IMR-90 (cell line): ENCODE data around the gene USH2A. TPM values are rescaled to one million over a fixed set of nuclear protein-coding genes. Genes with fewer than 3 reads are reported as not detected.

Source experiments
- ATAC-seq: fragments of 200-7000 bp; cut with Tn5 transposase; 2 replicates; pipeline ENCODE4 v1.9.1; 2020; ENCODE audit warnings: low read depth, mild to moderate bottlenecking, moderate library complexity
- BruUV-seq: library from RNA; stranded (reverse); fragments of 400-500 nt; replicated peaks from 2 replicates; lab custom pipeline; 2021; lab: Mats Ljungman, UMichigan
- CTCF ChIA-PET: fragments of 300-600 bp; formaldehyde crosslinking; extraction: SDS; loops from one replicate; lab custom pipeline; 2021; ENCODE audit warnings: antibody characterized with exemption; lab: Yijun Ruan, JAX
- POLR2A ChIA-PET: fragments of 300-600 bp; sonication (Branson Sonifier 250); formaldehyde crosslinking; loops from one replicate; lab custom pipeline; 2022; ENCODE audit warnings: antibody characterized with exemption; ENCODE audit not compliant: unreplicated experiment; lab: Charles Lee
- DNase-seq: peaks from one replicate; pipeline ENCODE4 v3.0.0; 2013
- H2AFZ ChIP-seq: replicated peaks from 2 replicates; pipeline ENCODE3; 2013; ENCODE audit warnings: low read length, mild to moderate bottlenecking; ENCODE audit not compliant: poor library complexity
- H2AK5ac ChIP-seq: 2 replicates; pipeline ENCODE4 v1.6.1; 2013; ENCODE audit warnings: low read depth, low read length, inconsistent platforms
- H2AK9ac ChIP-seq: replicated peaks from 2 replicates; pipeline ENCODE3; 2013; ENCODE audit warnings: mild to moderate bottlenecking, low read depth, low read length, moderate library complexity; ENCODE audit not compliant: poor library complexity
- H2BK120ac ChIP-seq: 2 replicates; pipeline ENCODE4 v1.6.1; 2013; ENCODE audit warnings: low read depth, low read length, inconsistent platforms
- H2BK15ac ChIP-seq: 3 replicates; pipeline ENCODE4 v1.6.1; 2013; ENCODE audit warnings: low read depth, low read length, inconsistent platforms
- H2BK20ac ChIP-seq: 2 replicates; pipeline ENCODE4 v1.6.1; 2013; ENCODE audit warnings: low read depth, mild to moderate bottlenecking, inconsistent platforms, low read length, moderate library complexity
- H2BK5ac ChIP-seq: 2 replicates; pipeline ENCODE4 v1.6.1; 2013; ENCODE audit warnings: mild to moderate bottlenecking, low read depth, low read length, inconsistent platforms; ENCODE audit not compliant: poor library complexity, severe bottlenecking
- H3K14ac ChIP-seq: replicated peaks from 2 replicates; pipeline ENCODE4 v1.6.1; 2013; ENCODE audit warnings: low read depth, low read length, inconsistent platforms
- H3K18ac ChIP-seq: 2 replicates; pipeline ENCODE4 v1.6.1; 2013; ENCODE audit warnings: low read depth, low read length, control low read depth
- H3K23ac ChIP-seq: 2 replicates; pipeline ENCODE4 v1.6.1; 2013; ENCODE audit warnings: low read depth, low read length, inconsistent platforms
- H3K27ac ChIP-seq: 2 replicates; pipeline ENCODE4 v1.5.1; 2013; ENCODE audit warnings: mild to moderate bottlenecking, control low read depth, low read length; ENCODE audit not compliant: insufficient read depth
- H3K27me3 ChIP-seq: 2 replicates; pipeline ENCODE4 v1.6.1; 2013; ENCODE audit warnings: low read length; ENCODE audit not compliant: control insufficient read depth, insufficient read depth
- H3K36me3 ChIP-seq: 2 replicates; pipeline ENCODE4 v1.6.1; 2013; ENCODE audit warnings: low read length, mixed read lengths; ENCODE audit not compliant: control insufficient read depth, insufficient read depth
- H3K4ac ChIP-seq: 2 replicates; pipeline ENCODE4 v1.6.1; 2013; ENCODE audit warnings: low read depth, low read length, inconsistent platforms
- H3K4me1 ChIP-seq: 2 replicates; pipeline ENCODE4 v1.6.1; 2013; ENCODE audit warnings: low read length, mixed read lengths; ENCODE audit not compliant: control insufficient read depth, insufficient read depth
- H3K4me2 ChIP-seq: 2 replicates; pipeline ENCODE4 v1.6.1; 2013; ENCODE audit warnings: low read depth, mild to moderate bottlenecking, control low read depth, low read length, moderate library complexity
- H3K4me3 ChIP-seq: 2 replicates; pipeline ENCODE4 v1.5.1; 2013; ENCODE audit warnings: low read depth, mild to moderate bottlenecking, control low read depth, low read length, moderate library complexity; ENCODE audit not compliant: insufficient read depth
- H3K56ac ChIP-seq: 2 replicates; pipeline ENCODE4 v1.6.1; 2013; ENCODE audit warnings: low read length, inconsistent platforms; ENCODE audit not compliant: insufficient read depth; ENCODE audit errors: extremely low read depth
- H3K79me1 ChIP-seq, 2 experiments: 2 replicates each; pipeline ENCODE4 v1.6.1; 2013; ENCODE audit warnings: low read length in 2 of 2, inconsistent platforms in 1 of 2, low read depth in 1 of 2
- H3K9ac ChIP-seq: 2 replicates; pipeline ENCODE4 v1.6.1; 2013; ENCODE audit warnings: low read depth, low read length, control low read depth
- H3K9me1 ChIP-seq: 2 replicates; pipeline ENCODE4 v1.6.1; 2013; ENCODE audit warnings: low read length, inconsistent platforms; ENCODE audit not compliant: insufficient read depth
- H3K9me3 ChIP-seq: 2 replicates; pipeline ENCODE4 v1.6.1; 2013; ENCODE audit warnings: low read length; ENCODE audit not compliant: control insufficient read depth, insufficient read depth
- H4K20me1 ChIP-seq: 2 replicates; pipeline ENCODE4 v1.6.1; 2013; ENCODE audit warnings: low read length, inconsistent platforms; ENCODE audit not compliant: insufficient read depth
- H4K5ac ChIP-seq: 2 replicates; pipeline ENCODE4 v1.6.1; 2013; ENCODE audit warnings: mild to moderate bottlenecking, low read depth, low read length, control low read depth
- H4K8ac ChIP-seq, 2 experiments: 2 replicates each; pipeline ENCODE4 v1.6.1; 2013; ENCODE audit warnings: low read depth in 2 of 2, low read length in 2 of 2, control low read depth in 1 of 2, inconsistent platforms in 1 of 2
- H4K91ac ChIP-seq: 2 replicates; pipeline ENCODE4 v1.6.1; 2013; ENCODE audit warnings: low read depth, low read length, inconsistent platforms; ENCODE audit not compliant: insufficient read depth
- BHLHE40 ChIP-seq: fragments of 150-350 bp; IDR thresholded peaks from 2 replicates; pipeline ENCODE4 v1.6.1; 2016; ENCODE audit warnings: mild to moderate bottlenecking, low read depth, low read length
- ELK1 ChIP-seq: fragments of 150-350 bp; IDR thresholded peaks from 2 replicates; pipeline ENCODE4 v1.6.1; 2016; ENCODE audit warnings: low read depth, mild to moderate bottlenecking, low read length, moderate library complexity, borderline replicate concordance
- FOS ChIP-seq: fragments of 150-350 bp; IDR thresholded peaks from 2 replicates; pipeline ENCODE4 v1.6.1; 2016; ENCODE audit warnings: low read depth, low read length
- MXI1 ChIP-seq: IDR thresholded peaks from 2 replicates; pipeline ENCODE4 v1.6.1; 2012; ENCODE audit warnings: low read depth, mild to moderate bottlenecking, low read length, moderate library complexity, borderline replicate concordance
- POLR2A ChIP-seq: IDR thresholded peaks from 2 replicates; pipeline ENCODE4 v1.6.1; 2012; ENCODE audit warnings: mild to moderate bottlenecking, low read depth, low read length
- RAD21 ChIP-seq: IDR thresholded peaks from 2 replicates; pipeline ENCODE4 v1.6.1; 2012; ENCODE audit warnings: low read length, improper control_type of control experiment
- RCOR1 ChIP-seq: IDR thresholded peaks from 2 replicates; pipeline ENCODE4 v1.6.1; 2012; ENCODE audit warnings: mild to moderate bottlenecking, low read length, improper control_type of control experiment; ENCODE audit not compliant: insufficient replicate concordance
- USF2 ChIP-seq: fragments of 150-350 bp; IDR thresholded peaks from 2 replicates; pipeline ENCODE4 v1.6.1; 2017; ENCODE audit warnings: mild to moderate bottlenecking, antibody characterized with exemption, low read length, low read depth
- WGBS, 2 experiments: methylation state at CpG; one replicate each; pipeline versions ENCODE4 v1.1.5 to v1.1.7; 2013; ENCODE audit warnings: missing lambda C conversion rate in 2 of 2; ENCODE audit not compliant: insufficient read length in 1 of 2; ENCODE audit errors: extremely low coverage in 2 of 2; 5-methylcytosine and 5-hydroxymethylcytosine counted together
- dilution Hi-C: fragments of 300-500 bp; cut with HindIII; formaldehyde crosslinking; loops from one replicate; pipeline ENCODE4 v1.14.3; 2018; ENCODE audit warnings: low sequenced_read_pairs; ENCODE audit not compliant: unreplicated experiment
- in situ Hi-C: fragments of 300-500 bp; cut with MboI; formaldehyde crosslinking; loops from 3 replicates; pipeline ENCODE4 v1.14.3; 2019; ENCODE audit warnings: low sequenced_read_pairs, inconsistent platforms, mixed read lengths
- intact Hi-C: fragments of 100-400 bp; cut with micrococcal nuclease; formaldehyde crosslinking; loops from 2 replicates; pipeline ENCODE4 v1.10.0; 2022
- polyA plus RNA-seq, 3 experiments: library from polyadenylated mRNA; depleted of rRNA; stranded (reverse); fragments of >200 nt; gene quantifications; 2 replicates each; pipeline ENCODE4 v1.2.3, GENCODE V29; 2012; ENCODE audit warnings: low replicate concordance in 1 of 3
- total RNA-seq: library from RNA; depleted of rRNA; stranded (reverse); fragments of >200 nt; gene quantifications from 2 replicates; pipeline ENCODE4 v1.2.3, GENCODE V29; 2012

Gene USH2A
- total and polyA plus RNA-seq, 2 of the 4 experiments (the other 2 are of a cell fraction), result under 0.01 to 0.02 TPM

GRCh38 chr1:215652371-215652770, 770.9 kb downstream of the USH2A start:
- Histone ChIP-seq H3K14ac (no peak overlapping the region), H2AK5ac (no peak overlapping the region), H3K27ac (no peak overlapping the region), H3K4me2 (no peak overlapping the region), H3K36me3 (no peaks in the 10 kb centered on the region), H2AFZ (no peak overlapping the region), H3K18ac (no peak overlapping the region), H4K91ac (no peak overlapping the region), H2AK9ac (no peak overlapping the region), H4K5ac (no peak overlapping the region), H3K79me1 (no peaks in the 10 kb centered on the region), H2BK120ac (no peak overlapping the region), H3K9me3 (no peaks in the 10 kb centered on the region), H3K56ac (no peak overlapping the region), H4K8ac (no peak overlapping the region), H3K4me3 (no peak overlapping the region), H2BK15ac (no peak overlapping the region), H3K23ac (no peak overlapping the region), H3K4ac (no peak overlapping the region), H3K9ac (no peak overlapping the region), H4K20me1 (no peaks in the 10 kb centered on the region), H3K4me1 (peaks cover 2% of the 10 kb centered on the region; the same call in 1 of the 2 replicates), H2BK20ac (no peak overlapping the region), H3K27me3 (no peaks in the 10 kb centered on the region), H2BK5ac (no peak overlapping the region), H3K9me1 (no peaks in the 10 kb centered on the region)
- no peak for TF ChIP-seq POLR2A
- TF ChIP-seq ELK1, result no peak
- TF ChIP-seq BHLHE40, result no peak
- TF ChIP-seq RCOR1, result no peak
- no peak for TF ChIP-seq USF2
- TF ChIP-seq RAD21, result no peak
- TF ChIP-seq MXI1, result no peak
- TF ChIP-seq FOS, result no peak
- no TSS peak for BruUV-seq
- dilution Hi-C loops, result no loop called here
- in situ Hi-C loops, result no loop called here
- 60% methylated on average over 1 of the region's 1 CpG; no CpG with 5 or more reads in 1 of the 2 experiments for WGBS, 2 experiments
- DNase-seq, result no peak
- ChIA-PET POLR2A (no interaction called here), CTCF (no interaction called here)
- intact Hi-C loops, result no loop called here
- ATAC-seq, result no peak
